Activated CD4-positive, alpha-beta T cell treated with anti-CD3 and anti-CD28 coated beads, Interleukin-2, Interleukin-4, amounts not matched to agents 100 ng/mL and 50 ng/mL, durations not matched to agents 16 hours and 8 hours (primary cell): ENCODE results near the gene IFNGR2.
"Not testable (repeated sequence)": the region's sequence is repeated elsewhere in the genome, so short reads cannot be mapped to it uniquely, and the experiment has no call there.

ENCODE experiments used
- DNase-seq: peaks from one replicate; pipeline ENCODE4 v3.0.0-alpha.2; 2020; ENCODE audit warnings: low spot score

IFNGR2 gene

GRCh38 chr21:33402001-33402979 is 923 bp upstream of the IFNGR2 start:
- DNase-seq = no peak

- DNase-seq = no peak
These were observed 773 bp downstream of the IFNGR2 start for GRCh38 chr21:33403786-33404585.

- DNase-seq = peak; percentile 23
These were observed 3.3 kb downstream of the IFNGR2 start for GRCh38 chr21:33406493-33406892.

- DNase-seq = no peak
These were observed 8.8 kb downstream of the IFNGR2 start for GRCh38 chr21:33411949-33412430.

- DNase-seq = not testable (repeated sequence)
These were observed 9.2 kb downstream of the IFNGR2 start for GRCh38 chr21:33412439-33412831.

GRCh38 chr21:33412832-33413519 is 9.8 kb downstream of the IFNGR2 start:
- DNase-seq = no peak

- DNase-seq = no peak
These were observed 10.9 kb downstream of the IFNGR2 start for GRCh38 chr21:33414068-33414467.

GRCh38 chr21:33414926-33415325 is 11.7 kb downstream of the IFNGR2 start:
- DNase-seq = no peak

- DNase-seq = no peak
These were observed 15.5 kb downstream of the IFNGR2 start for GRCh38 chr21:33418691-33419090.

- DNase-seq = no peak
These were observed 16.4 kb downstream of the IFNGR2 start for GRCh38 chr21:33419538-33420123.

- DNase-seq = no peak
These were observed 18.6 kb downstream of the IFNGR2 start for GRCh38 chr21:33421713-33422393.

GRCh38 chr21:33424214-33424613 is 21.0 kb downstream of the IFNGR2 start:
- no peak for DNase-seq

- no peak for DNase-seq
These were observed 22.6 kb downstream of the IFNGR2 start for GRCh38 chr21:33425825-33426224.

GRCh38 chr21:33427051-33427450 is 23.8 kb downstream of the IFNGR2 start:
- no peak for DNase-seq

- no peak for DNase-seq
These were observed 25.5 kb downstream of the IFNGR2 start for GRCh38 chr21:33428669-33429068.

GRCh38 chr21:33430858-33431257 is 27.6 kb downstream of the IFNGR2 start:
- no peak for DNase-seq

- DNase-seq = no peak
These were observed 29.3 kb downstream of the IFNGR2 start for GRCh38 chr21:33432496-33432895.

- no peak for DNase-seq
These were observed 29.8 kb downstream of the IFNGR2 start for GRCh38 chr21:33433001-33433400.

- no peak for DNase-seq
These were observed 30.4 kb downstream of the IFNGR2 start for GRCh38 chr21:33433425-33434114.

- DNase-seq = peak; percentile 88
These were observed 31.7 kb downstream of the IFNGR2 start for GRCh38 chr21:33434770-33435360.
